ENCODE measurements around the gene CITED1.

CITED1 gene

DNA sequence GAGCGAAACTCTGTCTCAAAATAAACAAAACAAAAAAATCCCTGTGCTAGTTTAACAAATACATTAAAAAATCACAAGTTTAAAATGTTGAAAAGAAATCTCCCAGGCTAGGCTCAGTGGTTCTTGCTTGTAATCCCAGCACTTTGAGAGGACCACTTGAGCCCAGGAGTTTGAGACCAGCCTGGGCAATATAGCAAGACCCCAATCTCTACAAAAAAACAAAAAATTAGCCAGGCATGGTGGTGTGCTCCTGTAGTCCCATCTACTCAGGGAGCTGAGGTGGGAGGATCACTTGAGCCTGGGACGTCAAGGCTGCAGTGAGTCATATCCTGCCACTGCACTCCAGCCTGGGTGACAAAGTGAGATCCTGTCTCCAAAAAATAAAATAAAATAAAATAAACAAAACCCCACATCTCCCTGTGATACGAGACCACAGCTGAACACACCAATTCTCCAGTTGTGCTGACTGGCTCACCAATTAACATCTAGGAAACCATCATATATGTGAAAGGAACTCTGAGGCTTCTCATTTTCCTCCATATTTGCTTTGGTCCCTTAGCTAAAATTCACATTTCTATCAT lies 36.0 kb downstream of the CITED1 start:
- no peak for DNase-seq

- DNase-seq: no peak
Measured at GRCh38 chrX:72268597-72269365, 36.9 kb downstream of the CITED1 start.

GRCh38 chrX:72265263-72265662 lies 40.5 kb downstream of the CITED1 start:
- DNase-seq: no peak

- no peak for DNase-seq
Measured at GRCh38 chrX:72262077-72262476, 43.6 kb downstream of the CITED1 start.

DNA sequence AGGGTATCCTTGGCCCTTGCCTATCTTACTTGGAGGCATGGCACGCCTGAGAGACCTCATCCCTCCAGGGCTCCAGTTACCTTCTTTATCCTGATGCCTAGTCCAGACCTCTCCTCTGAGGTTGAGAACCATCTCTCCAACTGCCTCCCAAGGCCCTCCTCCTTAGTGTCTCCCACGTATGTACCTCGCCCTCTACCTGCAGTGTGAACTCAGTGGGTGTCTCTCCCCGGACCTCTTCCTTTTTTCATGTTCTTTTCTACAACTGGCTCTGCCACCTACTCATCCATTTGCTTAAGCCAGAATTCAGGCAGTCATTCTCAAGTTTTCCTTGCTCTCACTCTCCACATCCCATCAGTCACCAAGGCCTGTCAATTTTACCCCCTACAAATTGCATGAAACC lies 45.3 kb downstream of the CITED1 start:
- DNase-seq: no peak

DNA sequence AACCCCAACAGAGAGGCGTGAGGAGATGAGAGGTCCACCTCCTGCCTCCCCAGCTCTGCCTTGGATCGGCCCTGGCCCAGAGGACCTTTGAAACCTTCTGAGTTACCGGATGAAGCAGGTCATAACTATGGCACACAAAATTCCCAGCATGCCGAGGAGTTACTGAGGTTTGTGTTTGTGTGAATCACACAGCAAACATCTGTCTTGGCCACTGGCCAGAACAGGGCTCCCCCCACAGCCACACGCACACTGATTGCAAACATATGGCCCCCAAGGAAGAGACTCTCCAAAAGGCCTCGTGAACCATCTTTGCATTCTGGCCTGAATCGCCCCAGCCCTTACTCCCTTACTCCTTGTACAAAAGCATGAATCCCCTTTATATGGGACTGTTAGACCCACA lies 47.5 kb downstream of the CITED1 start:
- no peak for DNase-seq

DNA sequence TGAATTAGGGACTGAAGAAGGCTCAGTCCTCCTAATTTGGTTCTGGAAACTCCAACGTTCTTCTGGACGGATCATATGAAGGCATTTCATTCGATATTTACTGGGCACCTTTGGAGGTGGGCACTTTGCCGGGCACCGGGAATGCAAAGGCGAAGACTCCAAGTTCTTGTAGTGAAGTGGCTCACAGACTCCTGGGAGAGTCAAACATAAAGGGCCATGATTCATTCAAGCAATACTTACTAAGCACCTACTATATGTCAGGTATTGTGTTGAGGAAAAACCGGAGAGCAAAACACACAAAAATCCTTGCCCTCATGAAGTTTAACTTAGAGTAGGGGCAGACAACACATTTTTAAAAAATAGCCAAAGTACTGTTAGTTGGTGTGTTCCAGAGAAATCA lies 49.9 kb downstream of the CITED1 start:
- no peak for DNase-seq

DNA sequence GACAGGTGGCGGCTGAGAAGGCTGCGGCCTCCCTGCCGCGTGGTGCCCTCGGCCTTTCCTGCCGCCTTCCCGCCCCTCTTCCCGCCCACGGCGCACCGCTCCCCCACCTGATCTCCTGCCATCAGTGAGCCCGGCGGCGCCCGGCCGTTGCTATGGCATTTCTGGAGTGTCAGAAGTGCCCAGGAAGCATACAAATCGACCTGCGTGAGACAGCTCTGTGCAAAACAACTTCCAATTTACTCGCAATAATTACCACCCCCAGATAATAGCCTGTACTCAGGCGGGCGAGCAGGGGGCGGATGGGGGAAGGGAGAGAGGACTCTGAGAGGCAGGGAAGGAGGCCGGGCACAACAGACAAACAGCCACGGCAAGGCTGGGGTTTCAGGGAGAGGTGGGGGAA lies 50.3 kb downstream of the CITED1 start:
- DNase-seq: no peak

GRCh38 chrX:72254816-72255215 lies 50.9 kb downstream of the CITED1 start:
- no peak for DNase-seq

GRCh38 chrX:72253686-72254085 lies 52.0 kb downstream of the CITED1 start:
- DNase-seq: no peak

All from activated CD4-positive, alpha-beta T cell treated with anti-CD3 and anti-CD28 coated beads for 1 hour (primary cell).